HCT116 (cell line): ENCODE results near the gene MAGI3. TPM values are rescaled to one million over a fixed set of nuclear protein-coding genes. Genes with fewer than 3 reads are reported as not detected.

Experiments
- ATAC-seq: fragments of 200-7000 bp; cut with Tn5 transposase; 2 replicates; pipeline ENCODE4 v1.9.1; 2020; ENCODE audit warnings: mild to moderate bottlenecking, moderate library complexity
- BruUV-seq: library from RNA; stranded (reverse); fragments of 400-500 nt; replicated peaks from 2 replicates; lab custom pipeline; 2021; lab: Mats Ljungman, UMichigan
- CTCF ChIA-PET: fragments of 300-600 bp; sonication (Branson Sonifier 250); formaldehyde crosslinking; loops from one replicate; lab custom pipeline; 2021; ENCODE audit warnings: antibody characterized with exemption; lab: Charles Lee
- POLR2A ChIA-PET: fragments of 300-600, 350-600 bp; sonication (Branson Sonifier 250); formaldehyde crosslinking; loops from one replicate; lab custom pipeline; 2021; ENCODE audit warnings: antibody characterized with exemption; lab: Charles Lee
- RAD21 ChIA-PET, 2 experiments: fragments of 300-600 bp; sonication (Branson Sonifier 250); formaldehyde crosslinking; loops; one replicate each; lab custom pipeline; 2023; ENCODE audit warnings: low total read pairs in 2 of 2; ENCODE audit not compliant: uncharacterized antibody in 2 of 2, unreplicated experiment in 2 of 2, low non-redundant PET in 1 of 2; lab: Charles Lee
- DNase-seq: peaks from one replicate; pipeline ENCODE4 v3.0.0-alpha.2; 2010; ENCODE audit warnings: low read depth, low spot score
- H2AFZ ChIP-seq: fragments of 200-600 bp; shearing (Covaris generic), sonication (generic); 2 replicates; pipeline ENCODE4 v1.6.1; 2017; ENCODE audit warnings: low read depth, mixed run types, mixed read lengths, antibody characterized with exemption, low read length; ENCODE audit not compliant: poor library complexity, severe bottlenecking
- H3K27ac ChIP-seq: 2 replicates; pipeline ENCODE4 v1.5.1; 2012; ENCODE audit warnings: low read depth, low read length
- H3K27me3 ChIP-seq: fragments of 200-600 bp; sonication (generic); 2 replicates; pipeline ENCODE4 v1.6.1; 2016; ENCODE audit warnings: mixed run types, low read length, mixed read lengths; ENCODE audit not compliant: insufficient read depth
- H3K36me3 ChIP-seq, 2 experiments: fragments of 200-500 bp in 1 of 2; fragments of 200-600 bp in 1 of 2; sonication (Bioruptor generic) in 1 of 2; sonication (generic) in 1 of 2; 2 replicates each; pipeline versions ENCODE4 v1.5.1 to v1.6.1; 2014 to 2016; ENCODE audit warnings: low read length in 2 of 2, inconsistent platforms in 1 of 2, mixed read lengths in 1 of 2, mixed run types in 1 of 2; ENCODE audit not compliant: insufficient read depth in 2 of 2, control insufficient read depth in 1 of 2
- H3K4me1 ChIP-seq, 2 experiments: fragments of 200-600 bp in 1 of 2; sonication (generic) in 1 of 2; 2 replicates each; pipeline versions ENCODE4 v1.5.1 to v1.6.1; 2012 to 2017; ENCODE audit warnings: low read length in 2 of 2, inconsistent platforms in 1 of 2, mild to moderate bottlenecking in 1 of 2, mixed read lengths in 1 of 2, mixed run types in 1 of 2, moderate library complexity in 1 of 2; ENCODE audit not compliant: insufficient read depth in 2 of 2, control insufficient read depth in 1 of 2
- H3K4me2 ChIP-seq: fragments of 200-600 bp; sonication (generic); 2 replicates; pipeline ENCODE4 v1.6.1; 2017; ENCODE audit warnings: mixed run types, low read length, mixed read lengths
- H3K4me3 ChIP-seq, 2 experiments: fragments of 200-600 bp in 1 of 2; sonication (generic) in 1 of 2; replicated peaks in 1 of 2; 2 replicates each; pipeline ENCODE4 v1.5.1; 2011 to 2016; ENCODE audit warnings: low read length in 2 of 2, control low read depth in 1 of 2, low read depth in 1 of 2, mild to moderate bottlenecking in 1 of 2, mixed read lengths in 1 of 2, mixed run types in 1 of 2
- H3K79me2 ChIP-seq: fragments of 200-600 bp; sonication (generic); 2 replicates; pipeline ENCODE4 v1.6.1; 2017; ENCODE audit warnings: mild to moderate bottlenecking, mixed run types, low read length, moderate library complexity, mixed read lengths; ENCODE audit not compliant: insufficient read depth
- H3K9ac ChIP-seq: fragments of 200-600 bp; sonication (generic); 2 replicates; pipeline ENCODE4 v1.6.1; 2016; ENCODE audit warnings: low read length, mixed read lengths
- H3K9me2 ChIP-seq: fragments of 200-600 bp; sonication (generic), shearing (Covaris generic); 2 replicates; pipeline ENCODE4 v1.6.1; 2017; ENCODE audit warnings: mixed run types, mild to moderate bottlenecking, moderate library complexity; ENCODE audit not compliant: insufficient read depth
- H3K9me3 ChIP-seq, 2 experiments: fragments of 200-500 bp in 1 of 2; fragments of 200-600 bp in 1 of 2; sonication (Bioruptor generic) in 1 of 2; sonication (generic) in 1 of 2; 2 replicates each; pipeline ENCODE4 v1.6.1; 2014 to 2017; ENCODE audit warnings: low read length in 2 of 2, mixed read lengths in 2 of 2, inconsistent platforms in 1 of 2, low read depth in 1 of 2, mild to moderate bottlenecking in 1 of 2, mixed run types in 1 of 2, moderate library complexity in 1 of 2; ENCODE audit not compliant: control insufficient read depth in 1 of 2, insufficient read depth in 1 of 2
- H4K20me1 ChIP-seq: fragments of 200-600 bp; sonication (generic), shearing (Covaris generic); 2 replicates; pipeline ENCODE4 v1.6.1; 2017; ENCODE audit warnings: mixed run types, mild to moderate bottlenecking, moderate library complexity; ENCODE audit not compliant: insufficient read depth
- CBX3 ChIP-seq: IDR thresholded peaks from 2 replicates; pipeline ENCODE4 v1.6.1; 2012; ENCODE audit warnings: low read depth
- EGR1 ChIP-seq: IDR thresholded peaks from 2 replicates; pipeline ENCODE4 v1.6.1; 2012; ENCODE audit warnings: low read depth
- FOSL1 ChIP-seq: IDR thresholded peaks from 2 replicates; pipeline ENCODE4 v1.6.1; 2012; ENCODE audit warnings: low read depth
- POLR2AphosphoS5 ChIP-seq: IDR thresholded peaks from 2 replicates; pipeline ENCODE4 v1.6.1; 2011; ENCODE audit warnings: mild to moderate bottlenecking, low read depth, low read length, moderate library complexity
- RAD21 ChIP-seq: IDR thresholded peaks from 2 replicates; pipeline ENCODE4 v1.6.1; 2012; ENCODE audit warnings: low read depth, mild to moderate bottlenecking
- REST ChIP-seq: IDR thresholded peaks from 2 replicates; pipeline ENCODE4 v1.6.1; 2012; ENCODE audit warnings: low read depth
- SIN3A ChIP-seq: IDR thresholded peaks from 2 replicates; pipeline ENCODE4 v1.6.1; 2012; ENCODE audit warnings: low read depth
- SP1 ChIP-seq: IDR thresholded peaks from 2 replicates; pipeline ENCODE4 v1.6.1; 2012; ENCODE audit warnings: low read depth
- SRF ChIP-seq: IDR thresholded peaks from 2 replicates; pipeline ENCODE4 v1.6.1; 2012; ENCODE audit warnings: low read depth
- TCF7L2 ChIP-seq: IDR thresholded peaks from 2 replicates; pipeline ENCODE4 v1.7.0; 2011; ENCODE audit warnings: borderline replicate concordance, inconsistent platforms; ENCODE audit not compliant: insufficient read depth, insufficient read length; ENCODE audit errors: extremely low read depth
- YY1 ChIP-seq: IDR thresholded peaks from 2 replicates; pipeline ENCODE4 v1.6.1; 2011; ENCODE audit warnings: low read length, low read depth, moderate library complexity, mild to moderate bottlenecking; ENCODE audit not compliant: insufficient replicate concordance; ENCODE audit errors: extremely low read depth
- ZFX ChIP-seq: fragments of 450-650 bp; IDR thresholded peaks from 2 replicates; pipeline ENCODE4 v1.6.1; 2017
- ZNF274 ChIP-seq: fragments of 200-500 bp; sonication (Bioruptor generic); IDR thresholded peaks from 2 replicates; pipeline ENCODE4 v1.6.1; 2014; ENCODE audit warnings: mild to moderate bottlenecking, low read depth, low read length, inconsistent platforms
- intact Hi-C: fragments of 100-400 bp; cut with micrococcal nuclease; formaldehyde crosslinking; loops from 2 replicates; pipeline ENCODE4 v1.10.0; 2022
- total RNA-seq: library from RNA; stranded (reverse); gene quantifications from one replicate; pipeline ENCODE4 v1.2.1, GENCODE V29; 2021; ENCODE audit not compliant: unreplicated experiment
- TF ChIP-seq, protein P1 (sequence below): IDR thresholded peaks from 2 replicates; pipeline ENCODE4 v1.6.1; 2012
- TF ChIP-seq, protein P2 (sequence below): IDR thresholded peaks from 2 replicates; pipeline ENCODE4 v1.6.1; 2012

MAGI3 gene
- total RNA-seq, 1 experiment from 2014 or later = 11.8 TPM

GRCh38 chr1:113372546-113372945 lies 17.8 kb upstream of the MAGI3 start:
- no peak for DNase-seq
- intact Hi-C loops = no loop called here
- POLR2A ChIA-PET = no interaction called here

GRCh38 chr1:113373644-113374043 lies 16.7 kb upstream of the MAGI3 start:
- no peak for TF ChIP-seq EGR1
- no peak for TF ChIP-seq REST
- TF ChIP-seq, protein P1, sequence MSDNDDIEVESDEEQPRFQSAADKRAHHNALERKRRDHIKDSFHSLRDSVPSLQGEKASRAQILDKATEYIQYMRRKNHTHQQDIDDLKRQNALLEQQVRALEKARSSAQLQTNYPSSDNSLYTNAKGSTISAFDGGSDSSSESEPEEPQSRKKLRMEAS = no peak
- TF ChIP-seq FOSL1 = no peak
- TF ChIP-seq SP1 = no peak
- TF ChIP-seq CBX3 = no peak
- no peak for TF ChIP-seq YY1
- TF ChIP-seq ZFX = no peak
- no peak for TF ChIP-seq ZNF274
- no peak for TF ChIP-seq RAD21
- no peak for TF ChIP-seq SIN3A
- TF ChIP-seq, protein P2, sequence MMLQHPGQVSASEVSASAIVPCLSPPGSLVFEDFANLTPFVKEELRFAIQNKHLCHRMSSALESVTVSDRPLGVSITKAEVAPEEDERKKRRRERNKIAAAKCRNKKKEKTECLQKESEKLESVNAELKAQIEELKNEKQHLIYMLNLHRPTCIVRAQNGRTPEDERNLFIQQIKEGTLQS = no peak
- TF ChIP-seq SRF = no peak
- TF ChIP-seq TCF7L2 = no peak
- no peak for TF ChIP-seq POLR2AphosphoS5
- Histone ChIP-seq H3K79me2 (no peaks in the 10 kb centered on the region), H3K9me3 (no peaks in the 10 kb centered on the region), H3K36me3 (no peaks in the 10 kb centered on the region), H3K9me2 (no peaks in the 10 kb centered on the region), H4K20me1 (no peaks in the 10 kb centered on the region), H3K27me3 (no peaks in the 10 kb centered on the region), H3K4me2 (no peak overlapping the region), H3K4me3 (no peak overlapping the region), H3K9ac (no peak overlapping the region), H3K4me1 (no peaks in the 10 kb centered on the region), H3K27ac (no peak overlapping the region), H2AFZ (no peak overlapping the region)
- no TSS peak for BruUV-seq
- no peak for ATAC-seq
- intact Hi-C loops = no loop called here
- ChIA-PET POLR2A (no interaction called here), CTCF (no interaction called here), RAD21 (no interaction called here)
- no peak for DNase-seq

More at GRCh38 chr1:113372546-113372945, 17.8 kb upstream of the MAGI3 start:
- Histone ChIP-seq H3K4me1 (no peaks in the 10 kb centered on the region), H3K9me3 (no peaks in the 10 kb centered on the region), H3K9me2 (no peaks in the 10 kb centered on the region), H3K4me3 (no peak overlapping the region), H4K20me1 (no peaks in the 10 kb centered on the region), H3K36me3 (no peaks in the 10 kb centered on the region), H2AFZ (no peak overlapping the region), H3K27me3 (no peaks in the 10 kb centered on the region), H3K27ac (no peak overlapping the region), H3K4me2 (no peak overlapping the region), H3K9ac (no peak overlapping the region), H3K79me2 (no peaks in the 10 kb centered on the region)
- CTCF ChIA-PET = no interaction called here
- RAD21 ChIA-PET = no interaction called here
- TF ChIP-seq RAD21 = no peak
- no peak for TF ChIP-seq FOSL1
- BruUV-seq = no TSS peak
- no peak for ATAC-seq
